NCI-H526 (cell line): ENCODE results near the gene PGBD5.

ENCODE experiments used
- DNase-seq, 2 experiments: peaks; one replicate each; lab custom pipeline; 2025; lab: John Stamatoyannopoulos, UW

The PGBD5 gene

GRCh38 chr1:230376296-230376695, 49.8 kb downstream of the PGBD5 start:
- DNase-seq, result no peak

GRCh38 chr1:230375780-230376179, 50.4 kb downstream of the PGBD5 start:
- DNase-seq, result no peak

- DNase-seq, result no peak
Observed at GRCh38 chr1:230375147-230375546, 51.0 kb downstream of the PGBD5 start.

GRCh38 chr1:230371923-230372703, 54.0 kb downstream of the PGBD5 start:
- no peak for DNase-seq

- DNase-seq, result no peak
Observed at GRCh38 chr1:230370109-230370508, 56.0 kb downstream of the PGBD5 start.

DNA sequence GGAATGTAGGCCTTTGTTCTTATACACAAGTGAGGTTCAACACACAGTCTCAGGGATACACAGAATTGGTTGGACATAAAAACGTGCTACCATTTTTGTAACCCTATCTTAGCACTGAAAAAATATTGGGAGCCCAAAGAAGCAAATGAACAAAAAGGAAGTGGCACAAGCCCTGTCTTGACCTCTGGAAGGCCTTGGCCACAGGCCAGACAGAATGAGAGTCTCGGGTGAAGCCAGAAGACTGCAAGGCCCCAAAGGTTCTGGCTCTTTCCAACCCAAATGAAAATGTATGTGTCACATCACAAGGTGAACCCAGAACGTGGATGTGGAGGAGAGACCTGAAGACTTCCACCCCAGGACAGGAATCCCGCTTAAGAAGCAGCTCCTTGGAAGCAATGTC, 57.3 kb downstream of the PGBD5 start:
- DNase-seq, result no peak

DNA sequence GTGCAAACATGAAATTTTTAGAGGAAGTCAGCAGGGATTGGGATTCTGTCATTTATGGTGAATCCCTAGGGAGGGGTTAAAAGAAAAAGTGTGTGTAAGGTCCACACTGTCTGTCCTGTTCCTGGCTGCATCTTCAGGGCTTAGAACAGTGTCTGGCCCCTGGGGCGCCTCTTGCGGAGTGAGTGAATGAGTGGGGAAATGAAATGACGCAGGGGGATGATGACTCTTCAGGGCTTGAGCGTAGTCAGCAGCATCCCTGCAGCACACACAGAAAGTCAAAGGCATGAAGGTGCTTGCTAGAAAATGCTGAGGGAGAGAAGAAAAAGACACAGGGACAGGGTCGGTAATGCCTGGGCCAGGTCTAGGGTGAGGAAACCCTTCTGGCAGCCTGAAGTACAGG, 57.8 kb downstream of the PGBD5 start:
- DNase-seq, result no peak

- no peak for DNase-seq
Observed at GRCh38 chr1:230366504-230366915, 59.6 kb downstream of the PGBD5 start.

- DNase-seq, result peak in 1 of 2 experiments; percentile 15
Observed at GRCh38 chr1:230365723-230366307, 60.3 kb downstream of the PGBD5 start.

GRCh38 chr1:230362949-230363348, 63.2 kb downstream of the PGBD5 start:
- no peak for DNase-seq

DNA sequence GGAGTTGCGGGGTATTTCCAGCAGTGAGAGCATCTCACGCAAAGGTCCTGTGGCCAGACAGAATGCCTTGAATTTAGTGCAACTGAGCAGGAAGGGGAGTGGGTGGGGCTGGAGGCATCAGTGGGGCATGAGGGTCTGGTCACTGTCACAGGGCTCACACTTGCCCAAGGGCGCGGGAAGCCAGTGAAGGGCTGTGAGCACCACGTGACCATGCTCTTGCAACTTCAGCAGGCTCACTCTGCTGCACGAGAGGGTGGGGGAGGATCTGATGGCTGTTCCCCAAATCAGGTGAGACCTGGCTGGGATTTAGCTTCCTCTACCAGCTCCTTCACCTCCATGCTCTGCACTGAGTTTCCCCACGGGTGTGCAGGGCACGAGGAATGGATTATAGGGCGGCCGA, 64.2 kb downstream of the PGBD5 start:
- DNase-seq, result no peak

DNA sequence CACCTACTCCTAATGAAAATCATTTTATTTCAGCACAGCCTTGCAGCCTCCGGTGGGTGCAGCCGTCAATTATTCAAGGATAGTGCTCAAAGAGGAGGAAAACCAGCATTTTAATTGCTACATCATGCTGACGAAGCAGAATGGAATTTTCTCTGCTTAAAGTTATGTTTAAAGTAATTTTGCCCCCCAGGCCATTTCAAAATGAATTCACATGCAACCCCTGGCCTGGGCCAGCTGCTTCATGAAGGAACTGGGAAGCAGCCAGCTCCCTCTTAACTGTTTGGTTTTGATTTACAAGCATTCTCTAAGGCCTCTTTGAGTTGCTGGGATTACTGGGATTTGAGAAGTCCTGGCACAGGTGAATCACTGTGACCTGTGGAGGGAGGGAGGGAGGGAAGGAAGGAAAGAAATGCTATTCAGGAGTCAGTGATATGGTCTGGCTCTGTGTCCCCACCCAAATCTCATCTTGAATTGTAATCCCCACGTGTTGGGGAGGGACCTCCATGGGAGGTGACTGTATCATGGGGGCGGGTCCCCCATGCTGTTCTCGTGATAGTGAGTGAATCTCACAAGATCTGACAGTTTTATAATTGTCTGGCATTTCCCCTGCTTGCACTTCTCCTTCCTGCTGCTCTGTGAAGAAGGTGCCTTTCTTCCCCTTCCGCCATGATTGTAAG, 66.0 kb downstream of the PGBD5 start:
- DNase-seq, result no peak

DNA sequence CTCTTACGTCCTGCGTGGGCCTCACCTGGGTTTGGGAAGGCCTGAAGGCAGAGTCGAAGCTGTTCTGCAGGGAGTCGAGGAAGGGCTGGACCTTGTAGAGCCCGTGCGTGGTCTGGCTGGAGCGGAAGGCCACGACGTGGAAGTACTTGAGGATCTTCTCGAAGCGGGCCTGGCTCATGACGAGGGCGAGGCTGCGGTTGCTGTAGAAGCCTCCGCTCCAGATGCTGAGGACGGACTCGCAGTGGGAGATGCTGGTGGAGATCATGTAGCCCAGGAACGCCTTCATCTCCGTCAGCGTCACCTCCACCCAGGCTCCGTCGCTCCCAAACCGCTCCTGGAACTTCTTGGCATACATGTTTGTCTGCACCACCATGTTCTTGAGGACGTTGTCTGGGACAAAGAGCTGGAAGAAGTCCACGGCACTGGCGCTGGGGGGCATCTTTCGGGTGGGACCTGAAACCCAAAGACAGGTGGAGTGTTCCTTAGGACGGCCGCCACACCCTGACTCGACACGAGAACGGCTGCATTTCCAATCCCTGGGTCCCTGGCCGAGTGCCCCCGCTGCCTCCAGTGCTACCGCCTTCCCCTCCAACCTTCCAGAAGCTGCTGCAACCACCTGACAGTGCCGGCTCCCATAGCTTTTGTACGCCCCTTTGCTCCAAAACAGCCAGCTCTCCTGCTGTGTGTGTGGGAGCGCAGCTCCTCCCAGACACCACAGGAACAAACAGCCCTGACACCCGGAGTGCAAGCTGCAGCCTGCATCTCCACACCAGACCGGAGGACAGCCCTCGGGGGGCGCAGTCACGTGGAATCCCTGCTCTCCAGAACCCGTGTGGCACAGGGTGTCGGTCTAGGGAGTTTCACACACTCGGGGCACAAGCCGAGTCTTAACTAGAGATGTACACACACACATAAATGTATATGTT, 69.0 kb downstream of the PGBD5 start:
- DNase-seq, result no peak

GRCh38 chr1:230356190-230356589, 69.9 kb downstream of the PGBD5 start:
- DNase-seq, result no peak

DNA sequence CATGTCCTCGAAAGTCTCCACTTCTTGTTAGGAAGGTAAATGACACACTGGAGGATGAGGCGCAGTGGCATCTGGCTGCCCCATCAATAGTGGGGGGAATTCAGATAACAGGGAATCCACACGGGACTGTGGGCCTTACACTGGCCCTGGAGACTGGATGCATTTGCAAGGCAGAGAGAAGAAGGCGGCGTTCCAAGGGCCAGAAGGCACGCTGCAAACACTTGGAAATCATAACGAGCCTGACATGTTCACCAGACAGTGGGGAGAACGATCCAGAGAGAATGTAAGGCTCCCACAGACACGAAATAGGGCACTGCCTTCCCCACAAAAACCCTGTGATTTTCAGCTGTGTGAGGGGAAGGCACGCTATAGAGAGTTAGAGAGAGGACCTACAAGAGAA, 70.5 kb downstream of the PGBD5 start:
- no peak for DNase-seq

DNA sequence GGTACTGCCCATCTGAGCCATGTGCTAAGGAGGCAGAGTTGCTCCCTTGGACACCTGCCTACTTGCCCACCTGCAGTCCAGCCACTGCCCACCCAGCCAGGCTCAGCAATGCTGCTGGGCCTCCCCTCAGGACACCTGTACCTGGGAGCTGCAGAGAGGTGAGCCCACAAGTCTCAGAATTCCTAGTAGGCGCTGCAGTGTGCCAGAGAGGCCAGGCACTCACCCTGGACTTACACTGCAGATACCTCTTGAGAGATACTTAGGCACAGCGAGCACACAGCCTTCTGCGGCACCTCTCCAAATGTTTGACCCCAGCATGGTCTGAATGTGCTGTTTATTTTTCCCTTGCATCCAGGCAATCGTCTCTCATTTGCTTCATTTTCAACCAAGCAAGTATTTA, 71.0 kb downstream of the PGBD5 start:
- DNase-seq, result no peak

DNA sequence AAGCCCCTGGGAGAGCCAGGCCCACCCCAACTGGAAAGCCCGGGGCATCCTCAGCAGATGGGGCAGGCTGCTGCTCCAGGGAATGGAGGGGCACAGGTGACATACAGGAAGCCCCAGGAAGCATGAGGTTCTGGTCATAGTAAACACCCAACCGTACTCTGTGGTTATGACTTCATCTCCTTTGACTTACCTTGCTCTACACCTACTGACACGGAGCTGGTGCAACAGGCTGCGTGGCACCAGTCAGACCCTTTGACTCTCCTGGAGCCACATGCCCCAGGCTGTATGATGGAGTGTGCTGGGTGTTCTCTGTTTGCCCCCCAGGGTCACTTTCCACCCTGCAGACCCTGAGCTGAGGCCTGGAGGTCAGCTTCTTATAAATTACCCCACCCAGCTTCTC, 72.1 kb downstream of the PGBD5 start:
- no peak for DNase-seq

GRCh38 chr1:230352537-230352936, 73.6 kb downstream of the PGBD5 start:
- DNase-seq, result no peak

GRCh38 chr1:230351983-230352382, 74.1 kb downstream of the PGBD5 start:
- no peak for DNase-seq

DNA sequence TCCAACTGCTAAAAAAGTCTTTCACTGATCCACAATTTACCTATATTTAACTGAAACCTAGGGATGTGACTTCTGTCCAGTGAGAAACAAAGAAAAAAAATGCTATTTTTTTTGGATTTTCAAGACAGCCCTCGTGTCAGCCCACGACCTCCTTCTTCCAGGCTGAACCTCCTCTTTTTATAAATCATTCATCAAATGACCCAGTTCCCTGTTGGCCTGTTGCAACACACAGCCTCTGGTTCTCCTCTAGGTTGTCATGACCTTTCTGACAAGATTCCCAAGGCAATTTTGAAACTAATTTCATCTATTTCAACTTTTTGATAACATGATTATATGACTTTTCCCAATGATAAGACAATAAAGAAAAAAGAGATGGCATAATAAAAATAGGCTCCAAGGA, 74.6 kb downstream of the PGBD5 start:
- no peak for DNase-seq

GRCh38 chr1:230350208-230350921, 75.8 kb downstream of the PGBD5 start:
- DNase-seq, result no peak

DNA sequence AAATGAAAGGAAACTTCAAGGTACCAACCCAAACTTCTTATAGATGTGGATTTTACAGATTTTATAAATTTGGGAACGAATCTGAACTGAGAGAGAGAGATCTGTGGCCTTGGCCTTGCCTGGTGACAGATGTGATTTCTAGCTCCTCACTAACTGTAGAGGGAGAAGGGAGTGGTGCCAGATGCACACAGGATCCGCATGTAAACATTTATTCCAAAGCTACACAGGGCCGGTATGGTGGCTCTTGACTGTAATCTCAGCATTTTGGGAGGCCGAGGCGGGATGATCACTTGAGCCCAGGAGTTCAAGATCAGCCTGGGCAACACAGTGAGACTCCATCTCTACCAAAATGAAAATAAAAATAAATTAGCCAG, 77.1 kb downstream of the PGBD5 start:
- DNase-seq, result no peak
